Thoracic aorta (tissue), 2 donors: ENCODE data around the gene RNF14. TPM values are rescaled to one million over a fixed set of nuclear protein-coding genes. Genes with fewer than 3 reads are reported as not detected.

ENCODE experiments used
- ATAC-seq: fragments of 150-250 bp; one replicate; pipeline ENCODE4 v1.8.0; 2017; ENCODE audit warnings: low read depth; ENCODE audit not compliant: insufficient number of reproducible peaks, low FRiP score
- DNase-seq: peaks from one replicate; pipeline ENCODE4 v3.0.0-alpha.2; 2020; ENCODE audit warnings: low spot score
- H3K27ac ChIP-seq, 2 donors: fragments of 200-600 bp; sonication (generic); 1 replicate in 1 of 2; 2 replicates in 1 of 2; pipeline ENCODE4 v1.5.1; 2016; ENCODE audit warnings: mild to moderate bottlenecking in 2 of 2, moderate library complexity in 2 of 2
- H3K27me3 ChIP-seq: fragments of 200-600 bp; sonication (generic); replicated peaks from 2 replicates; pipeline ENCODE4 v1.6.0; 2016; ENCODE audit warnings: mild to moderate bottlenecking; ENCODE audit not compliant: insufficient read depth
- H3K36me3 ChIP-seq: fragments of 200-600 bp; sonication (generic); one replicate; pipeline ENCODE4 v1.5.1; 2016
- H3K4me1 ChIP-seq, 2 donors: fragments of 200-600 bp; sonication (generic); 1 replicate in 1 of 2; 2 replicates in 1 of 2; pipeline versions ENCODE4 v1.5.1 to v1.6.0; 2016; ENCODE audit warnings: low read depth in 2 of 2, mild to moderate bottlenecking in 1 of 2; ENCODE audit not compliant: control insufficient read depth in 1 of 2
- H3K4me3 ChIP-seq: fragments of 200-600 bp; sonication (generic); 2 replicates; pipeline ENCODE4 v1.5.1; 2016; ENCODE audit warnings: mild to moderate bottlenecking
- H3K9me3 ChIP-seq: fragments of 200-600 bp; sonication (generic); 2 replicates; pipeline ENCODE4 v1.5.1; 2016
- total RNA-seq, 2 donors: library from RNA; depleted of rRNA; stranded (reverse); fragments of >200 nt; gene quantifications; one replicate each; pipeline versions ENCODE4 v1.1.0 to v1.2.3, GENCODE V29; 2016
- TF ChIP-seq, protein P1 (sequence below): fragments of 200-600 bp; sonication (generic); IDR thresholded peaks from one replicate; pipeline ENCODE4 v1.5.1; 2019; ENCODE audit warnings: antibody characterized with exemption

RNF14 gene
- total RNA-seq, 2 donors from 2014 or later: 63.4 to 93.3 TPM

DNA sequence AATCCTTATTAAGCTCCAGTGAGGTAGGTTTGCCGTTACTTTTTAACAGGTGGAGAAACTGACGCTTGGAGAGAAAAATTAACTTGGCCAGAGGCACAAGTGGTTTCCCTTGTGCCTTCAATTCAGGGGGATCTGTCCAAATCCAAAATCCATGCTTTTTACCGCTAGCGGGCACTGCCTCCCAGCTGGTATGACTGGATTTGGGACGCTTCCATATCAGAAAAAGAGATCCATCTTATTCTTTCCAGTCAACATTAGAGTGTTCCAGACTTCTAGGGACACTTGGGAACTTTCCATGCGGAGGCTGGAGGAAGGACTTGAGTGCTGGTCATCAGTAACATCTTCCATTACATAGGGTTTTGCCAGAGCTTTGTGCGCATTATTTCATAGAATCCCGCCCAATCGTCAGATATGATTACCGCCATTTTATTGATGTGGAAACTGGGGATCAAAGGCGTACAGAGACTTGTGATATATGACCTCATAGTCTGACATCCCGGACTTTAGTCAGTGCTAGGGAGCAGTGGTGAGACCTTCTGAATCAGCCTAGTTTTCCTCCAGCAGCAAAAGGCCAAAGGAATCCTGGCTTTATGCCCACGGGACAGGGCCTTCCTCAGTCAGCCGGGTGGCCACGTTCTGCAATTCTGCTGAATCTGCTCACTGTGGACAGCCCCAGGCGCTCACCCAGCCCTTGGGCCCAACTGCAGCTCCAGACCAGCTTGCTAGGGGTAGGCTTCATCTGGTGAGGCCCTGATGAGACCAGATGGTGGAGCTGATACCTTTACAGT lies 45.0 kb downstream of the RNF14 start:
- no peaks in the 10 kb centered on the region for H3K9me3 ChIP-seq
- no peaks in the 10 kb centered on the region for H3K36me3 ChIP-seq
- peak; percentile 45 for DNase-seq
- peak overlapping the region; percentile 52 to 81 for H3K27ac ChIP-seq
- H3K4me1 ChIP-seq: peaks cover 12 to 25% of the 10 kb centered on the region in 2 donors
- peak; percentile 30 for ATAC-seq
- no peaks in the 10 kb centered on the region for H3K27me3 ChIP-seq
- H3K4me3 ChIP-seq: no peak overlapping the region
- TF ChIP-seq, protein P1, sequence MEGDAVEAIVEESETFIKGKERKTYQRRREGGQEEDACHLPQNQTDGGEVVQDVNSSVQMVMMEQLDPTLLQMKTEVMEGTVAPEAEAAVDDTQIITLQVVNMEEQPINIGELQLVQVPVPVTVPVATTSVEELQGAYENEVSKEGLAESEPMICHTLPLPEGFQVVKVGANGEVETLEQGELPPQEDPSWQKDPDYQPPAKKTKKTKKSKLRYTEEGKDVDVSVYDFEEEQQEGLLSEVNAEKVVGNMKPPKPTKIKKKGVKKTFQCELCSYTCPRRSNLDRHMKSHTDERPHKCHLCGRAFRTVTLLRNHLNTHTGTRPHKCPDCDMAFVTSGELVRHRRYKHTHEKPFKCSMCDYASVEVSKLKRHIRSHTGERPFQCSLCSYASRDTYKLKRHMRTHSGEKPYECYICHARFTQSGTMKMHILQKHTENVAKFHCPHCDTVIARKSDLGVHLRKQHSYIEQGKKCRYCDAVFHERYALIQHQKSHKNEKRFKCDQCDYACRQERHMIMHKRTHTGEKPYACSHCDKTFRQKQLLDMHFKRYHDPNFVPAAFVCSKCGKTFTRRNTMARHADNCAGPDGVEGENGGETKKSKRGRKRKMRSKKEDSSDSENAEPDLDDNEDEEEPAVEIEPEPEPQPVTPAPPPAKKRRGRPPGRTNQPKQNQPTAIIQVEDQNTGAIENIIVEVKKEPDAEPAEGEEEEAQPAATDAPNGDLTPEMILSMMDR: no peak

DNA sequence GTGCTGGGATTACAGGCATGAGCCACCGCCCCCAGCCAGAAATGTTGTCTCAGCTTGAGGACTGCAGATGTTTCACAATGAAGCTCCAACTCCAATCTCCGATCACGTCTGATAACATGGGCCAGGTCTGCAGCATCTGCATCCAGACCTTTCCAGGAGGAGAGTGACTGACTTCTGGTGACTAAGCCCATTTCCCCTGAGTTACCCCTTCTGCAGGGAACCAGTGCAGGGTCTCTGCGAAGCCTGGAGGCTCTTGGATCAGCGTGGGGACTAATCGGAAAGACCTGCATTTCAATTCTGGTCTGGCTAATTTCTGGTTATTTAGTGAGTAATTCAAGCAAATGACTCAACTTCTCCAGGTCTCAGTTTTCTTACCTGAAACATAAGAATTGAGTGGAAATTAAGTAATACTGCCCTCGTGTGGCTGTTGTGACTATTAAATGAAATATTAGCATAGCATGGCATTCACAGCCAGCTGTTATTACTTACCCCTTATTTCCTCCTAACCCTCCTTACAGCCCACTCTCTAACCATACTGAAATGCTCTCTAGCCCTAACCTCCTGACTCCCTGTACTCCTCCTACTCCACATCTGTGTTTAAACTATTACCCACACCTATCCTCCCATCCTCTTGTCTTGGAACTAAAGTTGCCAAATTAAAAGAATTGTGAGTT lies 46.1 kb downstream of the RNF14 start:
- H3K9me3 ChIP-seq: no peaks in the 10 kb centered on the region
- no peak for ATAC-seq
- H3K4me1 ChIP-seq: peaks cover 12 to 25% of the 10 kb centered on the region in 2 donors
- H3K4me3 ChIP-seq: no peak overlapping the region
- peak overlapping the region in 1 of 2 donors; percentile 52 for H3K27ac ChIP-seq
- DNase-seq: no peak
- H3K36me3 ChIP-seq: no peaks in the 10 kb centered on the region
- TF ChIP-seq, protein P1: peak; percentile 58
- no peaks in the 10 kb centered on the region for H3K27me3 ChIP-seq

DNA sequence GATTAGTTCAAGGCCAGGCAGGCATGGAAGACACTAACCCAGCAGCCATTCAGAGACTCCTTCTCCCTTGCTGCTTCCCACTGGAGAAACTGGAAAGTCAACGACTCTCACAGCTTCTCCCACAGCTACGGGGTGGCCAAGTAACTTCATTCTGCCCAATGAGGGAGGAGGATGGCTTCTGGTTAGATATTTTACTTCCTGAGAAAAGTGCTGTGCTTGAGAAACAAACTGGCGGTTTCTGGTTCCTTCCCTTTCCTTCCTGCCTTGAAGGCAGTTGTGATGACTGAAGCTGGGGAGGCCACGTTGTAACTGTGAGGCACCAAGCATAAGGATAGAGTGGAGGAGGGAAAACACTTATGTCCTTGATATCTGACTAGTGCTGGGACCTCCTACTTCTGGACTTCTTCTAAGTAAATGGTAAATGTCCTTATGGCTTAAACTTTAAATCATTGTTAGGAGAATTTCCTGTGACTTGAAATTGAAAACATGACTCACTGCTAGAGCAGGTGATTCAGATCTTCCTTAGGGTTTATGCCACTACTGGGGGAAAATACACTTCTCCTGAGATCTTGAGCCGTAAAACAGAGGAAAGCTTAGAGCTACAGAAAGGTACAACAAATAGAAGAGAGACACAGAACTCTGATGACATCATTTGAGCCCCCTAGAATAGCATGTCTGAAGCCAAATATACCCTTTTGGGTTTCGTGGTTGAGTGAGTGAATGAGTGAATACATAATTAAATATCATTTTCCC lies 47.1 kb downstream of the RNF14 start:
- Histone ChIP-seq H3K4me1 (peaks cover 12 to 25% of the 10 kb centered on the region in 2 donors), H3K4me3 (no peak overlapping the region), H3K27ac (peak overlapping the region in 1 of 2 donors; percentile 32), H3K36me3 (no peaks in the 10 kb centered on the region), H3K27me3 (no peaks in the 10 kb centered on the region), H3K9me3 (no peaks in the 10 kb centered on the region)
- ATAC-seq (no peak), DNase-seq (no peak)
- TF ChIP-seq, protein P1: no peak

DNA sequence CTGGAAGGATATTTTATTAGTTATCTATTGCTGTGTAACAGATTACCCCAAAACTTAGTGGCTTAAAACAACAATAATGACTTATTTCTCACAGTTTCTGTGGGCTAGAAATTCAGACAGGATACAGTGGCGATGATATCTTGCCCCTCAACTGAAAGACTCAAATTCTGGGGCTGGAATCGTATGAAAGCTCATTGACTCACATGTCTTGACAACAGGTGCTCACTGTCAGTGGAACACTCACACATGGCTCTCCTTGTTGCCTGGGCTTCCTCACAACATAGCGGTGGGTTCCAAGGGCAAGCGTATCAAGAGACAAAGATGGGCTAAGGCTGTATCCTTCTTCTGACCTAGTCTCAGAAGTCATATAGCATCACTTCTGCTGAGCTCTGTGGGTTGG lies 47.7 kb downstream of the RNF14 start:
- DNase-seq (no peak), ATAC-seq (no peak)
- no peaks in the 10 kb centered on the region for H3K27me3 ChIP-seq
- no peaks in the 10 kb centered on the region for H3K9me3 ChIP-seq
- peaks cover 12 to 23% of the 10 kb centered on the region in 2 donors for H3K4me1 ChIP-seq
- no peaks in the 10 kb centered on the region for H3K36me3 ChIP-seq
- H3K4me3 ChIP-seq: no peak overlapping the region
- TF ChIP-seq, protein P1: no peak
- H3K27ac ChIP-seq: peak overlapping the region in 1 of 2 donors; percentile 32
